RWPE1 (cell line): ENCODE results near the gene AUNIP.

Experiments used
- CTCF ChIA-PET: fragments of 350-600 bp; sonication (Branson Sonifier 250); formaldehyde crosslinking; extraction: SDS; loops from one replicate; lab custom pipeline; 2021; lab: Yijun Ruan, JAX
- POLR2A ChIA-PET: fragments of 400-600 bp; formaldehyde crosslinking; extraction: SDS; loops from one replicate; lab custom pipeline; 2020; ENCODE audit warnings: antibody characterized with exemption; ENCODE audit not compliant: low non-redundant PET; lab: Yijun Ruan, JAX
- DNase-seq: peaks from one replicate; pipeline ENCODE4 v3.0.0; 2012; ENCODE audit warnings: low spot score
- H3K27ac ChIP-seq: fragments of 450-650 bp; 2 replicates; pipeline ENCODE4 v1.5.1; 2017
- TF ChIP-seq, protein P1 (sequence below): fragments of 450-650 bp; conservative IDR thresholded peaks from 2 replicates; pipeline ENCODE4 v1.5.1; 2017; ENCODE audit warnings: low read depth, mild to moderate bottlenecking

Gene AUNIP

GRCh38 chr1:25786887-25787759 is 72.1 kb downstream of the AUNIP start:
- POLR2A ChIA-PET = interaction anchor here (0.6 kb wide), 1 partner anchor 542 kb away, joined by 3 read pairs; no protein-coding TSS in a partner anchor
- CTCF ChIA-PET = interaction anchor here (0.5 to 0.6 kb wide), 4 partner anchors 8 to 214 kb away, joined by 3 to 7 read pairs (median 3); no protein-coding TSS in a partner anchor
- TF ChIP-seq, protein P1, sequence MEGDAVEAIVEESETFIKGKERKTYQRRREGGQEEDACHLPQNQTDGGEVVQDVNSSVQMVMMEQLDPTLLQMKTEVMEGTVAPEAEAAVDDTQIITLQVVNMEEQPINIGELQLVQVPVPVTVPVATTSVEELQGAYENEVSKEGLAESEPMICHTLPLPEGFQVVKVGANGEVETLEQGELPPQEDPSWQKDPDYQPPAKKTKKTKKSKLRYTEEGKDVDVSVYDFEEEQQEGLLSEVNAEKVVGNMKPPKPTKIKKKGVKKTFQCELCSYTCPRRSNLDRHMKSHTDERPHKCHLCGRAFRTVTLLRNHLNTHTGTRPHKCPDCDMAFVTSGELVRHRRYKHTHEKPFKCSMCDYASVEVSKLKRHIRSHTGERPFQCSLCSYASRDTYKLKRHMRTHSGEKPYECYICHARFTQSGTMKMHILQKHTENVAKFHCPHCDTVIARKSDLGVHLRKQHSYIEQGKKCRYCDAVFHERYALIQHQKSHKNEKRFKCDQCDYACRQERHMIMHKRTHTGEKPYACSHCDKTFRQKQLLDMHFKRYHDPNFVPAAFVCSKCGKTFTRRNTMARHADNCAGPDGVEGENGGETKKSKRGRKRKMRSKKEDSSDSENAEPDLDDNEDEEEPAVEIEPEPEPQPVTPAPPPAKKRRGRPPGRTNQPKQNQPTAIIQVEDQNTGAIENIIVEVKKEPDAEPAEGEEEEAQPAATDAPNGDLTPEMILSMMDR = no peak
- no peak overlapping the region for H3K27ac ChIP-seq
- no peak for DNase-seq

DNA sequence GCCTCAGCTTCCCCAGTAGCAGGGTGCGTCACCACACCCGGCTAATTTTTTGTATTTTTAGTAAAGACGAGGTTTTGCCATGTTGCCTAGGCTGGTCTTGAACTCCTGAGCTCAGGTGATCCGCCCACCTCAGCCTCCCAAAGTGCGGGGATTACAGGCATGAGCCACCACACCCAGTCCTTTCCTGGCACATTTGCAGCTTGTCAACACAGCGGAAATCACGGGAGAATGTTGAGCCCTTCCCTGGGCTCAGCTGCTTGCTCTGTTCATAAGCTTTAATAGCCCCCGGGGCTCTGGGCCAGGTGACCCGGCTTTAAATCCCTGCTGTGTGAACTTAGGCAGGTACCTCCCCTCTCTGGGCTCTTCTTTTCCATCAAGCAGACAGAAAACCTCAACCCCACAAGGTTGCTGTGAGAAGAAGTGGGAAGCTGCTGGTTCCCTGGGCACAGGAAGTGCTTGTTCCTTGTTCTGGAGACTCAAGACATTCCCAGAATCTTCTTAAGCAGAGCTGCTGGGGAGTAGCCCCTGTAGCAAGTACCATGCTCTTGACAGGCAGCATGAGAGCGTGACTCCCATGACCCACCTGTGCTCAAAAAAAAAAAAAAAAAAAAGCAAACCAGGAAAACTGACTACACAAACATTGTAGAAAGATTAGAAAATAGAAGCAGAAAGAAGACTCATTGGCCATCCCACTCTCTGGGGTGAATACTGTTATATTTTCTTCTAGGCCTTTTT is 73.8 kb downstream of the AUNIP start:
- H3K27ac ChIP-seq = no peak overlapping the region
- ChIA-PET CTCF (no interaction called here), POLR2A (no interaction called here)

GRCh38 chr1:25784575-25785051 is 74.6 kb downstream of the AUNIP start:
- POLR2A ChIA-PET = no interaction called here
- CTCF ChIA-PET = interaction anchor here (0.6 kb wide), 1 partner anchor 153 kb away, joined by 3 read pairs; no protein-coding TSS in a partner anchor

More for the DNA sequence above, 73.8 kb downstream of the AUNIP start:
- no peak for DNase-seq
- TF ChIP-seq, protein P1 = no peak

More at GRCh38 chr1:25784575-25785051, 74.6 kb downstream of the AUNIP start:
- DNase-seq = no peak
- TF ChIP-seq, protein P1 = no peak
- H3K27ac ChIP-seq = no peak overlapping the region
